Sigmoid colon (tissue), 3 donors: ENCODE results near the gene CARD14.

Experiments
- POLR2A ChIP-seq, 2 donors: fragments of 450-650 bp; IDR thresholded peaks; one replicate each; pipeline ENCODE4 v1.6.1; 2016; ENCODE audit warnings: antibody characterized with exemption in 2 of 2, mild to moderate bottlenecking in 2 of 2, moderate library complexity in 2 of 2
- TF ChIP-seq, protein P1 (sequence below), 4 experiments: fragments of 450-650 bp in 3 of 4; fragments of 200-600 bp in 1 of 4; IDR thresholded peaks; one replicate each; pipeline ENCODE4 v1.5.1; 2016 to 2019; ENCODE audit warnings: antibody characterized with exemption in 4 of 4, mild to moderate bottlenecking in 3 of 4, moderate library complexity in 2 of 4

DNA sequence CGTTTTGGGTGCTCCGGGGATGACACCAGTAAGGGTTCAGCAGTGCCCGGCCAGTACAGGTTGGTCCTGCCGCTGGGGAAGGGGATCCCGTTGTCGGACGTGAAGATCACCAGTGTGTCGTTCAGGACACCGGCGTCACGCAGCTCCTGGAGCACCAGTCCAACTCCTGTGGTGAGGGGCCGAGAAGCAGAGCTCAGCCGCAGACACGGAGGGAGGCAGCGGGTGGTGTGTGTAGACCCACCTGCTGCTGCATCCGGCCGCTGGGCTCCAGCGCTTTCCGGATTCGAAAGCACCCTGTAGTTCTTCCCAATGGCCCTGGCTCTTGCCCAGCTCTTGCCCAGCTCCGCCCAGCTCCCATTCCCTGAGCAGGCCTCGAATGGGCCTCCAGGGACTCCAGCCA lies 42.3 kb downstream of the CARD14 start:
- TF ChIP-seq, protein P1, sequence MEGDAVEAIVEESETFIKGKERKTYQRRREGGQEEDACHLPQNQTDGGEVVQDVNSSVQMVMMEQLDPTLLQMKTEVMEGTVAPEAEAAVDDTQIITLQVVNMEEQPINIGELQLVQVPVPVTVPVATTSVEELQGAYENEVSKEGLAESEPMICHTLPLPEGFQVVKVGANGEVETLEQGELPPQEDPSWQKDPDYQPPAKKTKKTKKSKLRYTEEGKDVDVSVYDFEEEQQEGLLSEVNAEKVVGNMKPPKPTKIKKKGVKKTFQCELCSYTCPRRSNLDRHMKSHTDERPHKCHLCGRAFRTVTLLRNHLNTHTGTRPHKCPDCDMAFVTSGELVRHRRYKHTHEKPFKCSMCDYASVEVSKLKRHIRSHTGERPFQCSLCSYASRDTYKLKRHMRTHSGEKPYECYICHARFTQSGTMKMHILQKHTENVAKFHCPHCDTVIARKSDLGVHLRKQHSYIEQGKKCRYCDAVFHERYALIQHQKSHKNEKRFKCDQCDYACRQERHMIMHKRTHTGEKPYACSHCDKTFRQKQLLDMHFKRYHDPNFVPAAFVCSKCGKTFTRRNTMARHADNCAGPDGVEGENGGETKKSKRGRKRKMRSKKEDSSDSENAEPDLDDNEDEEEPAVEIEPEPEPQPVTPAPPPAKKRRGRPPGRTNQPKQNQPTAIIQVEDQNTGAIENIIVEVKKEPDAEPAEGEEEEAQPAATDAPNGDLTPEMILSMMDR (IDR thresholded peaks at IDR 0.05), result no peak
- TF ChIP-seq POLR2A (IDR thresholded peaks at IDR 0.05), result no peak
